Measurements from ENCODE around the gene MARCHF6.
"Not testable (repeated sequence)": the region's sequence is repeated elsewhere in the genome, so short reads cannot be mapped to it uniquely, and the experiment has no call there.

MARCHF6 gene, protein sequence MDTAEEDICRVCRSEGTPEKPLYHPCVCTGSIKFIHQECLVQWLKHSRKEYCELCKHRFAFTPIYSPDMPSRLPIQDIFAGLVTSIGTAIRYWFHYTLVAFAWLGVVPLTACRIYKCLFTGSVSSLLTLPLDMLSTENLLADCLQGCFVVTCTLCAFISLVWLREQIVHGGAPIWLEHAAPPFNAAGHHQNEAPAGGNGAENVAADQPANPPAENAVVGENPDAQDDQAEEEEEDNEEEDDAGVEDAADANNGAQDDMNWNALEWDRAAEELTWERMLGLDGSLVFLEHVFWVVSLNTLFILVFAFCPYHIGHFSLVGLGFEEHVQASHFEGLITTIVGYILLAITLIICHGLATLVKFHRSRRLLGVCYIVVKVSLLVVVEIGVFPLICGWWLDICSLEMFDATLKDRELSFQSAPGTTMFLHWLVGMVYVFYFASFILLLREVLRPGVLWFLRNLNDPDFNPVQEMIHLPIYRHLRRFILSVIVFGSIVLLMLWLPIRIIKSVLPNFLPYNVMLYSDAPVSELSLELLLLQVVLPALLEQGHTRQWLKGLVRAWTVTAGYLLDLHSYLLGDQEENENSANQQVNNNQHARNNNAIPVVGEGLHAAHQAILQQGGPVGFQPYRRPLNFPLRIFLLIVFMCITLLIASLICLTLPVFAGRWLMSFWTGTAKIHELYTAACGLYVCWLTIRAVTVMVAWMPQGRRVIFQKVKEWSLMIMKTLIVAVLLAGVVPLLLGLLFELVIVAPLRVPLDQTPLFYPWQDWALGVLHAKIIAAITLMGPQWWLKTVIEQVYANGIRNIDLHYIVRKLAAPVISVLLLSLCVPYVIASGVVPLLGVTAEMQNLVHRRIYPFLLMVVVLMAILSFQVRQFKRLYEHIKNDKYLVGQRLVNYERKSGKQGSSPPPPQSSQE

DNA sequence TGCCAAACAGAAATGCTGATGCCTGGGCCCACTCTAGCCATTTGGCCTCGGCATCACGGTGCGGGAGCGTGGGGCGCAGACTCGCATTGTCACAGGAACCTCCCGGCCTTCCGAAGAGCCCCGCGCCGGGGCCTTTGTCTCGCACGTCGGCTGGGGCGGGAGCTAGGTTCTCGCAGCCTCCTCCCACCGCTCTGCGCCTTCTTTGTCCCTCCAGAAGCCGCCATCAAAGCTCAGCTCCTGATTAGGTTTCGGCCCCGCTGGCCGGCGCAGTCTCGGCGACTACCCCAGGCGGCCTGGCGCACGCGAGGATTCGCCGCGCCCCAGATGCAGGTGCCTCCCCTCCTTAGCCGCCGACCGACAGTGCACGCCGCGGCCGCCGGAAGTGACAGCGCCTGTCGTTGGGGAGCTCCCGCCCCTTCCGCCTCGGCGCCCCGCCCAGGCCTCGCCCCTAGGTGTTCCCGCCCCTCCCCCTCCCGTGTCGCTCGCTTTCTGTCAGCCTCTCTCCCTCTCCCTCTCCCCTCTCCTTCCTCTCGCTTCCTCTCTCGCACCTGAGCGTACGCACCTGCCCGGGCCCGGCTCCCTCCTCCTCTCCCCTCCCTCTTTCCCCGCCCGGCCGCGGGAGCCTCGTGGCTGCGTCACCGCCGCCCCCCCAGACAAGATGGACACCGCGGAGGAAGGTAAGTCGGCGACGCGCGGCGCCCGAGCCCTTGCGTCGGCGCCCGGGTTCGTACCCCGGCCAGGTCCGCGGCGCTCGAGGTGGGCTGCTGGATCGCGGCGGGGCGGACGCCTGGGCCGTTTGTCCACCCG is at the start of gene MARCHF6:
MARCHF6 (plus strand) TSS at position 455 of the 807 bp plus-strand sequence; CDS start at position 659, 204 bp downstream.
- peak; percentile 97 for DNase-seq

DNA sequence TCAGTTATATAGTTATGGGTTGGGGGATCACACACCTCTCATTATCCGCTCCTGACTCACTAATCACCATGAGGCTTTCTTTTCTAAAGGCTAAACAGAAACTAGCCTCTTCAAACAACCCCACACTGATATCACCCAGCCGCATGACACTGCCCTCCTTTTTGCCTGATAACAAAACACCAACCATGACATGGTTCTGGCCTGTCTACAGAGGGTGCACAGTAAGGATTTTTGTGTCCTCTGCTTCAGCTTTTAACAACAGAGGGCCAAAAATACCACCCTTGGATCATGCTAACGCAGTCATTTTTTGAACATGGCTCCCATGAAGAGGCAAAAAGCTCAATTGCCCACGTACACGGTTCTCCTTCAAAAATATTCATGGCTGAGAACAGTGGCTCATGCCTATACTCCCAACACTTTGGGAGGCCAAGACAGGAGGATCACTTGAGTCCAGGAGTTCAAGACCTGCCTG is 49.8 kb upstream of the MARCHF6 start:
- DNase-seq = no peak

DNA sequence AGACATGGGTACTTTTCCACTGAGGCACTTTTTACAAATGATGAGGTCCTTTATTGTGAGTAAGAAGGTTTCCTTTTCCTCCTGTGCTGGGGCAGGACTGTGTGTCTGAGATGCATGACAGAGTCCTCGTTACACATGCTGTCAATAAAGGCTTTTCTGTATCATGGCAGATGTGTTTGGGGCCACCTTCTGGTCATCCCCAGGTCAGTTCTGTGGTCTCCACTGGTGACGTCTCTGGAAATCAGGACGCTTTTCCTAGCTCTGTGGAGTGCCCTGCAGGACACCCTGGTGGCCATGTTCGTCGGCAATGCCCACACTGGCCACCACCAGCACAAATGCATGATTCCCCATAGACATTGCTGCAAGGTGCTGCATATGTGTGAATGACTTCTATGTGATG is 48.6 kb upstream of the MARCHF6 start:
- no peak for DNase-seq

DNA sequence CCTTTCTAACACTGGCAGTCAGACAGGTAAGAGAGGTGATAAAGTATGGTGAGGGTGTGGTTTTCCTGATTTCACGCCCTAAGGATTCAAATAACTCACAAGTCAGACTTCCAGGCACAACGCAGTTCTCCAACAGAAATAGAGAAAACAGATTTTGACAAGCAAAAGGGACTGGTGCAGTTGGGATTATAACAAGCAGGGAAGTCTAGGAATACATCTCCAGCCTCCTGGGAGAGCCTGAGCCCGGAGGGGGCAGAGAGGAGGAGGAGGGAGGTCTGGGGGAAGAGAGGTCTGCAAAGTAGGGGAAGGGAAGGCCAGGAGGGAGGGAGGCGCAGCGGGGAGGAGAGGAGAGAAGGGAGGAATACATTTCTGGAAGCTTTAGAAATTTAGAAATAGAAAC is 47.4 kb upstream of the MARCHF6 start:
- no peak for DNase-seq

DNA sequence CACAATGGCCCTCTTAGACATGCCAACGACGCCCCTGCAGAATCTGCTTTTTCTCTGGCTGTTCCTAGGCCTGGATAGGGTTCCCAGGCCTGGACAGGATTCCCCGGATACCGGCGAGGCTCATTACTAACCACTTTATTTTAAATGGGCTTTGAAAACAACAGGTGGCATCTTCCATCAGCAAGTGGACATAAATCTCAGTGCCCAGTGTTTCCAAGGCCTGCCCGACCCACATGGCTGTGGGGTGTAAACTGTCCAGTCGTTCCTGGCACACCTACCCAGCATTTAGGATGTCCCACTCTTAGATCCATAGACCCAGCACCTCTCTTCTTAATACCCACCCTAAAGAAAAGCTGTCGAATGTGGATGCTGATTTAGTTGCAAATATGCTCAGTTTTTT is 46.7 kb upstream of the MARCHF6 start:
- DNase-seq = peak; percentile 25

DNA sequence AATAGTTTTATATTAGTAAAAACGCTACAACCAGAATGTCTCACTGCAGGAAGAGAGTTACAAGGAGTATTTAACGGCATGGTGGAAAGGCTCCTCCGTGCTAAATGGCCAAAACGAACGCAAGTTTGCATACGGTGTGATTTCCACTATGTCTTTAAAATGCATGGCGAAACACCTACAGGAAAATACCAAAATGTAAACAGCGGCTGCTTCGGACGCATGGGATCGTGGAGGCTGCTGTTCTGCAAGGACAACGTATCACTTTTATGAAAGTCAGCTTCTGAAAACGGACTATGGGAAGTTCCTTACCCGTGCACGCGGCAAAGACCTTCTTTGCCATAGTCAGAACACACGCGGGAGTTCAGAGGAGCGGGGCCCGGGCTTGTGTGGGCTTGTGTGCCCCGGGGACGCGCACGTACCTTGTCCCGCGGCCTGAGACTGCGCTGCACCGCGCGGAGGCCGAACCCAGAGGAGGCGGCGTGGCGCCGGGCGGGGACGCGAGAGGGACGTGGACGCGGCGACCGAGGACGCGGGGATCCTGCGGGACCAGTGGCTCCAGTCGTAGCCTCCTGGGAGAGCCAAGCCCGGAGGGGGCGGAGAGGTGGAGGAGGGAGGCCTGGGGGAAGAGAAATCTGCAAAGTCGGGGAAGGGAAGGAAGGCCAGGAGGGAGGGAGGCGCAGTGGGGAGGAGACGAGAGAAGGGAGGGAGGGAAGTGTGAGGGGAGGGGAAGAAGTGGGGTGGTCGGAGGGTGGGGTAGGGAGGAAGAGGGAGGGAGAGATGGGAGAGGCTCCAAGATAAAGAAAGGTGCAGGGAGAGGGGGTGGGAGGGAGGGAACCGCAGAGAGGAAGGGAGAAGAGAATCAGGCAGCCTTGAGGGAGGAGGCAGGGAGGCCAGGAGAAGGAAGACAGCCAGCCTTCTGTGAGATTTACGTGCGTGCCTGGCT is 46.0 kb upstream of the MARCHF6 start, which contains the start of gene CMBL:
CMBL (minus strand) TSS at position 697 of the 943 bp plus-strand sequence. CDS start 17,140 bp downstream, outside the sequence.
- peak; percentile 83 for DNase-seq

DNA sequence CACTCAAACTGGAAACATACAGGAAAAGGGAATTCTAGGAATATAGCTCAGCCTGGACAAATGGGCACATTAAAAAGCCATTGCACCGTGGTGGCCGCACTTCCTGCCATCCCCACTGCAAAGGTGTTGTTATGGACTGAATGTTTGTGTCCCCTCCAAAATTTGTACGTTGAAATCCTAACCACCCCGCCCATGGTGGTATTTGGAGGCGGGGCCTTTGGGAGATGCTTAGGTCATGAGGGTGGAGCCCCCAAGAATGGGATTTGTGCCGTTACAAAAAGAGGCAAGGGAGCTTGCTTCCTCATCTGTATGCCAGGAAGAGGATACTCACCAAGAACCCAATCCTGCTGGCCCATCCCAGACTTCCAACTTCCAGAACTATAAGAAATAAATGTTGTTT is 44.7 kb upstream of the MARCHF6 start:
- no peak for DNase-seq

DNA sequence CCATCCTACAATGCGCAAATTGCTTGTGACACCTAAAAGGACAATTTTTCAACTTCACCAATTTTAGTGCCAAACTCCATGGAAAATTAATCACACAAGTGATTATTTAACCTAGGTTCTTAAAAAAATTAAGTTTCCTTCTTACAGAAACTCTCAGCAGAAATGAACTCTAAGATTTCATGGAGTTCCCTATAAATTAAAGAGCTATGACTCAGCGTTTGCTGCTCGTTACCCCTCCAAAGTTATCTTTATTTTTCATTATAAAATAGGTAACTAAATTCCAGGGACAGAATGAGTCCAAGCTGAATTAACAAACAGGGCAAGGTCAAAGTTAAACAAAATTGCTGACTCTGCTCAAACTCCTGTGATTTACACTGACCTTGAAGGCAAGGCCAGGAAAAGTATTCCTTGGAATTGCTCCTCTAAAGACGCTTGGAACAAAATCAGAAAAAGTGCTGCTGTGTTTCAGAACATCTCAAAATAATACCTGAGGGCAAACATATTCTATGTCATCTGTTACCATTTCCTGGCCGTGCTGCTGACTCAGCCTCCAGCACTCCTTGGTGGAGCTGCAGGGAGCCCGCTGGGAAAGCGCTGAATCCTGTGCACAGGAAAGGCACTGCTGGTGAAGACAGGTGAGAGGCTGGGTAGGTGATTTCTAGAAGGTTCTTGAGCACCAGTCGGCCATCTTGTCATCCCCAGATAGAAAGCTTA is 43.3 kb upstream of the MARCHF6 start:
- no peak for DNase-seq

DNA sequence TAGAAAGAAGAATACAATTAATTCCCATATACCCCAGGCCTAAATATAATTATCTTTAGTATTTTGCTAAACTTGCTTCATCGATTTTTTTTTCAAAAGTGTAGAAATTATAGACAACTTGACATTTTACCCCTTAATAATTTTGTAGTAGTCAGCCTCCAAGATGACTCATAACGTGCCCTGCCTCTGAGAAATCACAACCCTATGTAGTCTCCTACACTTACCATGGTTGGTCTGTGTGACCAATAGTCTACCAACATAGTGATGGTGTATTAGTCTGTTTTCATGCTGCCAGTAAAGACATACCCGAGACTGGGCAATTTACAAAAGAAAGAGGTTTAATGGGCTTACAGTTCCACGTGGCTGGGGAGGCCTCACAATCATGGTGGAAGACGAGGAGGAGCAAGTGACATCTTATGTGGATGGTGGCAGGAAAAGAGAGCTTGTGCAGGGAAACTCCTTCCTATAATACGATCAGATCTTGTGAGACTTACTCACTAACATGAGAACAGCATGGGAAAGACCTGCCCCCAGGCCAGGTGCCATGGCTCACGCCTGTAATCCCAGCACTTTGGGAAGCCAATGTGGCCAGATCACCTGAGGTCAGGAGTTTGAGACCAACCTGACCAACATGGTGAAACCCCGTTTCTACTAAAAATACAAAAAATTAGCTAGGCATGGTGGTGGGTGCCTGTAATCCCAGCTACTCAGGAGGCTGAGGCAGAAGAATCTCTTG is 42.5 kb upstream of the MARCHF6 start:
- DNase-seq = not testable (repeated sequence)

DNA sequence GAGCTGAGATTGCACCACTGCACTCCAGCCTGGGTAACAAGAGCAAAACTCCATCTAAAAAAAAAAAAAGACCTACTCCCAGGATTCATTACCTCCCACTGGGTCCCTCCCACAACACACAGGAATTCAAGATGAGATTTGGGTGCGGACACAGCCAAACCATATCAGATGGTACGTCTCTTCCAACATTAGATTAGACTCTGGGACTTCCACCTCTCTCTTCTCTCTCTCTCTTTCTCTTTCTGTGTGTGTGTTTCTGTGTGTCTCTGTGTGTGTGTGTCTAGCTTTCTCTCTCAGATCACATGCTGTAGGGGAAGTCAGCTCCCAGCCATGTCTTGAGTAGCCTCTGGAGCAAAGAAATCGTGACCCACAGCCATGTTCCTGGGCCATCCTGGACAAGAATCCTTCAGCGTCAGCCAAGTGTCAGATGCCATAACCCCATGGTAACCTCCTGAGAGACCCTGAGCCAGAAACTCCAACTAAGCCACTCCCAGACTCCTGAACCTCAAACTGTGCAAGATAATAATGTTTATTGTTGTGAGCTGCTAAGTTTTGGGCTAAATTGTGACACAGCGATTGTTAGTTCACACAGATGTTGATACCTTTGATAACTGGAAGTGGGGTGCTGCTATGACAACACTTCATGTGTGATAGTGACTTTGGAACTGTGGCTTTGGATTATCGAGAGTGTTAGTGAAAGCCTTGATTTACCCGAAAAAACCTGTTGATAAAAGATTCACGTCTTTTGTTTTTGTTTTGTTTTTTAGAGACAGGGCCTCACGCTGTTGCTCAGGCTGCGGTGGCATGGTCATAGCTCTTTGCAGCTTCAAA is 41.7 kb upstream of the MARCHF6 start:
- DNase-seq = no peak

DNA sequence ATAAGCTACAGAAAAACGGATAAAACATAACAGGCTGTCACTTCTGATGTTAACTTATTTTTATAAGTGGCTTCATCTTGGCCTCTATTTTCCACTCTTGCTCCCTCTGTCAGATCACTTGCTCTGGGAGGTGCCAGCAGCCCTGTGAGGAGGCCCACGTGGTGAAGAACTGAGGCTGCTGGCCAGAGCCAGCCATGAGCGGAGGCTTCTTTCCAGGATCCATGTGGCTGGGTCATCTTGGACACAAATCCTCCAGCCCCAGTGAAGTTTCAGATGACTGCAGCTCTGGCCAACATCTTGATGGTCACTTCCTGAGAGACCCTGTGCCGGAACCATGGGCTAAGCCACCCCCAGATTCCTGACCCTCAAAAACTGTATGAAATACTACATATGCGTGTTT is 38.3 kb upstream of the MARCHF6 start:
- no peak for DNase-seq

DNA sequence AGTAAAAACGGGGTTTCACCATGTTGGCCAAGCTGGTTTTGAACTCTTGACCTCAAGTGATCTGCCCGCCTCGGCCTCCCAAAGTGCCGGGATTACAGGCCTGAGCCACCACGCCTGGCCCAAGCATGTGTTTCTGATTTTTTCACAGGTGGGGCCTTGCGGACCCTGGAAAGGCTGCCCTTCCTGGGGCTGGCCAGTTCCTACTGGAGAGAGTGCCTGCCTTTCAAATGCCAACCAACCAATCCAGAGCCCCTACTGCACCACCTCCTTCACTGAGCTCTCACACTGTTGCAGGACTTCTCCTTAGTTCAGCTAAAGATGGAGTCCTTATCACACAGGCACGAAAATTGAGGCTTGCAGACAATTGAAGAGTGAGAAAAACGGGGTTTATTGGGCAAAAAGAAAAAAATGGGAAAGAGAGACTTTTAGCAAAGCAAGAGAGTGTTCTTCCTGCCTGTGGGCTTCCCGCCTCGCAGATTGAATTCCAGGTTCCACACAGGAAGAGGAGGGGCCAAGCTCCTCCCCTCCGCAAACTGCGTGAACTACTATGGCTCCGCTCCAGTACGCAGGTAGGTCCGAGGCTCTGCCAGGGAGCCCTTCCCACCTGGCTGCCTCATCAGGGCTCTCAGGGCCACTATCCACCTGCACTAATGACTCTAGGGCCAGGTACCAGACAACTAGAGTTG is 37.5 kb upstream of the MARCHF6 start:
- no peak for DNase-seq

DNA sequence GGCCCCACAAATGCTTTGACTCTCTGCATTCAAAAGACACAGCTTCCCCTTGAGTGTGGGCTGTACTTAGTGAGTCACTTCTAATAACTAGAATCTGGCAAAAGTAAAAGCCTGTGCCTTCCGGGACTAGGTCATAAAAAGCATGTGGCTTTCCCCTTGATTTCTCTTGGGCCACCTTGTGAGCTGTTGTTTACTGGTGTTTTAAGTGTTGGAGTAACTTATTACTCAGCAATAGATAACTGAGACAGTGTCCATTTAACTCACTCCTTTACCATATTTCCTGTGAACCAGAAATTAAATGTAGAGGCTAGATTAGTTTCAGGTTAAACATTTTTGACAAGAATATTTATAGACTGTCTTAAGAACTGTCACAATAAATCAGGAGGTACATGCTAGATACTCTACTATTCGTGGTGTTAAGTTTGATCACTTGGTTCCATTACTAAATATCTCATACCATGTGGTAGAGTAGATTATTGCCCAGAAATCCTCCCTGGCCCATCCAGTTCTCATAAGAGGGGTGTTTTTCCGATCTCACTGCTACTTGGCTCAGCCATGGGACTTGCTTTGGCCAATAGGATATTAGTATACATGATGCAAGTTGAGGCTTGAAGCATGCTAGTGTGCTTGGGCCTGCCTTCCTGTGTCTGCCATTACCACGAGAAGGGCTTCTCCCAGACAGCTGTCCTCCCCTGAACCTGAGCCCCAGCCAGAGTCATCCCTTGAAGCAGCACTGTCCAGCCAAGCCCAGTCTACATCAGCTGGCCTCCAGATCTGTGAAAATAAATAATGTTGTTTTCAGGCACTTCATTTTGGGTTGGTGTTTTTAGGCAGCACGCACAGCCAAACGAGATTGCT is 35.4 kb upstream of the MARCHF6 start:
- DNase-seq = no peak

DNA sequence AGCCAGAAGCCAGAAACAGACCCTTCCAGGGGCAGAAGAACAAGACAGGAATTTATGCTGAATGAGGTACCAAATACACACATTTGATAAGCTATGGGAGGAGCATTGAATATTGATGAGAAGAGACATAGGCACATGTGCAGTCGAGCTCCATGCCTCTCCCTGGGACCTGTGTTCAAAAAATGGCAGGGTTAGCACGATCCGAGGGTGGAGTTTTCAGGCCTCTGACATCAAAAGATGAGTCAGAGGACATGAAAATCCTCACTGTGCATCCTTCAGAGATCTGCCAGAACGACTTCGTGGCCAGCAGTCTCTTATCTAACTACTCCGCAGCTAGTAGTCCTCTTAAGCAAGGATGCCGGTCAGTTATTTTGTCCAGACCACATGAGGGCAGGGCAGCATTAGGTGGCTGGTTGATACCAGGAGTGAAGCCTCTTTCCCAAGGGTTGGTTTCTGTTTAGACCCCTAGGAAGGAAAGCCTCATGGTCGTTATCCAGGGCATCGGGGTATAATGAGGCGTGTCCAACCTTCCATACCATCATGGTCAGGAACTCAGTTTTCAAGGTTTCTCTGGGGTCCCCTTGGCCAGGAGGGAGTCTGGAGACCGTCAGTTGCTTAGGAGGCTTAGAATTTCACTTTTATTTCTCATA is 34.2 kb upstream of the MARCHF6 start:
- DNase-seq = no peak

DNA sequence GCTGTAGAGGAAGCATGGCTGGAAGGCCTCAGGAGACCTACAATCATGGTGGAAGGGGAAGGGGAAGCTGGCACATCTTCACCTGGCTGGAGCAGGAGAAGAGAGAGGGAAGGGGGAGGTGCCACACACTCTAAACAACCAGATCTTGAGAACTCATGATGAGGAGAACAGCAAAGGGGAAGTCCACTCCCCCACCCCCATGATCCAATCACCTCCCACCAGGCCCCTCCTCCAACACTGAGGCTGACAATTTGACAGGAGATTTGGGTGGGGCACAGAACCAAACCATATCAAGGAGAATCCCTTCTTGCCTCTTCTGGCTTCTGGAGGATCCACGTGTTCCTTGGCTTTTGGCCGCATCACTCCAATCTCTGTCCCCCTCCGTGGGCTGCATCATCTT is 32.7 kb upstream of the MARCHF6 start:
- no peak for DNase-seq

DNA sequence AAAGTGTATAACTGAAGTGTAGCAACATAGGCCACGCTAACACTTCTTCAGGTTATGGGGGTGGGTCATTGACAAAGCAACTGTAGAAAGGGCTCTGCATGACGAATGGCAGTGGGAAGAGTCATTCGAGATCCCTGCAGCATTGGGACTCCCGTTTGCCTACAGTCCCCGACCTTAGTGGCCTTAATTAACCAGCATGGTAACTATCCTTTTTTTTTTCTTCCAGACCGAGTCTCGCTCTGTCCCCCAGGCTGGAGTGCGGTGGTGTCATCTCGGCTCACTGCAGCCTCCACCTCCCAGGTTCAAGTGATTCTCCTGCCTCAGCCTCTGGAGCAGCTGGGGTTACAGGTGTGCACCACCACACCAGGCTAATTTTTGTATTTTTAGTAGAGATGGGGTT is 31.6 kb upstream of the MARCHF6 start:
- DNase-seq = no peak
